A549 (cell line): ENCODE results near the gene ASTN1. TPM values are rescaled to one million over a fixed set of nuclear protein-coding genes. Genes with fewer than 3 reads are reported as not detected.

Source experiments
- ATAC-seq, 2 experiments: fragments of 200-7000 bp in 1 of 2; fragments of >200 bp in 1 of 2; cut with Nextera tagmentation in 1 of 2; cut with Tn5 transposase in 1 of 2; 3 replicates each; pipeline versions ENCODE4 v1.8.0 to v1.9.1; 2018 to 2020; ENCODE audit warnings: mild to moderate bottlenecking in 1 of 2, moderate library complexity in 1 of 2
- CTCF ChIA-PET: fragments of 300-600 bp; sonication (Branson Sonifier 250); formaldehyde crosslinking; extraction: SDS; loops from one replicate; lab custom pipeline; 2021; ENCODE audit warnings: antibody characterized with exemption, inconsistent platforms; lab: Yijun Ruan, JAX
- POLR2A ChIA-PET: fragments of 350-600 bp; formaldehyde crosslinking; extraction: SDS; loops from one replicate; lab custom pipeline; 2021; ENCODE audit warnings: antibody characterized with exemption, inconsistent platforms; lab: Yijun Ruan, JAX
- DNase-seq, 2 experiments: peaks; one replicate each; pipeline versions ENCODE4 v3.0.0 to v3.0.0-alpha.2; 2011 to 2016; ENCODE audit warnings: low read depth in 1 of 2, low spot score in 1 of 2
- FAIRE-seq: peaks from 2 replicates; lab custom pipeline; 2011; peaks lifted over from hg19 to GRCh38; lab: Jason Lieb, UNC
- H3K27ac ChIP-seq, 2 experiments: fragments of >200 bp; sonication (Bioruptor Twin); formaldehyde crosslinking; 3 replicates each; pipeline ENCODE4 v1.5.1; 2016 to 2017
- H3K4me1 ChIP-seq: fragments of >200 bp; sonication (Bioruptor Twin); formaldehyde crosslinking; 3 replicates; pipeline ENCODE4 v1.6.1; 2016
- H3K4me2 ChIP-seq: fragments of >200 bp; sonication (Bioruptor Twin); formaldehyde crosslinking; 3 replicates; pipeline ENCODE4 v1.6.1; 2016
- H3K4me3 ChIP-seq: fragments of >200 bp; sonication (Bioruptor Twin); formaldehyde crosslinking; 3 replicates; pipeline ENCODE4 v1.5.1; 2016
- H3K9me3 ChIP-seq: fragments of >200 bp; sonication (Bioruptor Twin); formaldehyde crosslinking; 3 replicates; pipeline ENCODE4 v1.6.1; 2016
- ATOH8 ChIP-seq: fragments of 250-450 bp; sonication (Bioruptor Pico); IDR thresholded peaks from 2 replicates; pipeline ENCODE4 v1.5.0; 2020; ENCODE audit warnings: low read depth, mild to moderate bottlenecking, moderate library complexity
- CTCF ChIP-seq: fragments of >200 bp; sonication (Bioruptor Twin); formaldehyde crosslinking; IDR thresholded peaks from 3 replicates; pipeline ENCODE4 v1.5.1; 2016
- FOXS1 ChIP-seq: fragments of 250-450 bp; sonication (Bioruptor Pico); IDR thresholded peaks from 2 replicates; pipeline ENCODE4 v1.5.0; 2020; ENCODE audit warnings: mild to moderate bottlenecking, moderate library complexity
- GATA3 ChIP-seq: IDR thresholded peaks from 2 replicates; pipeline ENCODE4 v1.6.1; 2012; ENCODE audit warnings: borderline replicate concordance
- HMGXB4 ChIP-seq: fragments of 250-450 bp; sonication (Bioruptor Pico); IDR thresholded peaks from 2 replicates; pipeline ENCODE4 v1.5.0; 2021; ENCODE audit warnings: mild to moderate bottlenecking, moderate library complexity, borderline replicate concordance
- HOXB5 ChIP-seq: fragments of 250-450 bp; sonication (Bioruptor Pico); IDR thresholded peaks from 2 replicates; pipeline ENCODE4 v1.5.0; 2020; ENCODE audit warnings: mild to moderate bottlenecking, moderate library complexity
- JUN ChIP-seq, 2 experiments: fragments of >200 bp; sonication (Bioruptor Twin); formaldehyde crosslinking; IDR thresholded peaks; 2 replicates in 1 of 2; 3 replicates in 1 of 2; pipeline ENCODE4 v1.6.1; 2016 to 2017
- MAFK ChIP-seq: fragments of 450-650 bp; IDR thresholded peaks from 2 replicates; pipeline ENCODE4 v1.6.1; 2014; ENCODE audit not compliant: partially characterized antibody
- NFE2L2 ChIP-seq: fragments of 150-350 bp; conservative IDR thresholded peaks from 2 replicates; pipeline ENCODE4 v1.6.1; 2014; ENCODE audit warnings: low read length
- POLR2AphosphoS2 ChIP-seq: conservative IDR thresholded peaks from 2 replicates; pipeline ENCODE4 v1.6.1; 2012; ENCODE audit warnings: low read length, improper control_type of control experiment, inconsistent platforms
- RAD21 ChIP-seq, 2 experiments: fragments of >200 bp in 1 of 2; sonication (Bioruptor Twin) in 1 of 2; formaldehyde crosslinking in 1 of 2; IDR thresholded peaks in 1 of 2; conservative IDR thresholded peaks in 1 of 2; 2 replicates in 1 of 2; 3 replicates in 1 of 2; pipeline ENCODE4 v1.6.1; 2012 to 2018; ENCODE audit warnings: inconsistent platforms in 1 of 2
- RCOR1 ChIP-seq: fragments of 150-350 bp; IDR thresholded peaks from 2 replicates; pipeline ENCODE4 v1.6.1; 2014; ENCODE audit warnings: antibody characterized with exemption, low read length, low read depth
- RNF2 ChIP-seq: fragments of 200-600 bp; sonication (generic); IDR thresholded peaks from 2 replicates; pipeline ENCODE4 v1.6.1; 2016; ENCODE audit warnings: low read depth, mild to moderate bottlenecking, antibody characterized with exemption, moderate library complexity, borderline replicate concordance
- SMC3 ChIP-seq: fragments of >200 bp; sonication (Bioruptor Twin); formaldehyde crosslinking; IDR thresholded peaks from 3 replicates; pipeline ENCODE4 v1.6.1; 2018; ENCODE audit warnings: inconsistent platforms
- WGBS: methylation state at CpG from one replicate; pipeline ENCODE4 v1.1.6; 2017; ENCODE audit errors: missing lambda C conversion rate; 5-methylcytosine and 5-hydroxymethylcytosine counted together
- polyA plus RNA-seq, 4 experiments: library from polyadenylated mRNA; depleted of rRNA in 3 of 4; stranded (reverse); fragments of >200 nt; fragmentation: RNase III in 1 of 4; extraction: RNeasy Plus Mini Kit Qiagen cat#74134 plus additional on column Dnase treatment in 1 of 4; gene quantifications; 2 replicates in 3 of 4; 3 replicates in 1 of 4; pipeline ENCODE4 v1.2.3, GENCODE V29; 2011 to 2017

ASTN1 gene
- polyA plus RNA-seq, 2 of the 4 experiments (the other 2 are of a cell fraction) = not detected

- FAIRE-seq = no peak
- ATAC-seq = no peak
- H3K27ac ChIP-seq = no peak overlapping the region
Observed at GRCh38 chr1:176899321-176899720, 265.2 kb downstream of the ASTN1 start.

GRCh38 chr1:176897350-176898236, 266.9 kb downstream of the ASTN1 start:
- no peaks in the 10 kb centered on the region for H3K4me1 ChIP-seq
- ATAC-seq = peak; percentile 73 to 92; a peak in 5 of 6 replicates
- no peak for FAIRE-seq
- peak overlapping the region; percentile 66 for H3K4me2 ChIP-seq
- DNase-seq = peak; percentile 52 to 80
- H3K4me3 ChIP-seq = peak overlapping the region; percentile 8; the same call in 2 of the 3 replicates
- H3K9me3 ChIP-seq = no peaks in the 10 kb centered on the region
- H3K27ac ChIP-seq = no peak overlapping the region
- CTCF ChIA-PET = interaction anchor here (0.6 to 5.3 kb wide), 44 partner anchors 7 to 1049 kb away, joined by 3 to 68 read pairs (median 4); no protein-coding TSS in a partner anchor
- 7% methylated on average over 20 of the region's 25 CpGs for WGBS
- POLR2A ChIA-PET = no interaction called here
- TF ChIP-seq JUN (IDR thresholded peaks at IDR 0.05) (no peak), GATA3 (no peak), RNF2 (no peak), RAD21 (conservative IDR thresholded peaks at IDR 0.05 in 1 of 2, IDR thresholded peaks at IDR 0.05 in 1 of 2) (peak; percentile 74 to 79), FOXS1 (CRISPR knock-in tag) (no peak), HOXB5 (no peak), HMGXB4 (CRISPR knock-in tag) (no peak), CTCF (peak; percentile 68), SMC3 (peak; percentile 55; the same call in 2 of the 3 replicates)

More at GRCh38 chr1:176899321-176899720, 265.2 kb downstream of the ASTN1 start:
- TF ChIP-seq MAFK = no peak
- TF ChIP-seq POLR2AphosphoS2 = no peak
- no peak for TF ChIP-seq HMGXB4 (CRISPR knock-in tag)
- no peak for TF ChIP-seq ATOH8 (CRISPR knock-in tag)
- no peak for TF ChIP-seq RCOR1
- TF ChIP-seq NFE2L2 = no peak
- no peak for TF ChIP-seq JUN (IDR thresholded peaks at IDR 0.05)
- TF ChIP-seq, all 56 proteins: peak for 0
- 2% methylated on average over 2 of the region's 2 CpGs for WGBS
- no peaks in the 10 kb centered on the region for H3K9me3 ChIP-seq
- no peak for DNase-seq
- POLR2A ChIA-PET = no interaction called here
- CTCF ChIA-PET = interaction anchor here (0.8 to 5.3 kb wide), 12 partner anchors 9 to 1051 kb away, joined by 3 to 68 read pairs (median 5); no protein-coding TSS in a partner anchor
- no peak overlapping the region for H3K4me2 ChIP-seq
- no peak overlapping the region for H3K4me3 ChIP-seq
- no peaks in the 10 kb centered on the region for H3K4me1 ChIP-seq
